UCSD-AML1 (cell line): Measurements from ENCODE around the gene MAPK4.
"Not testable (repeated sequence)": the region's sequence is repeated elsewhere in the genome, so short reads cannot be mapped to it uniquely, and the experiment has no call there.

ENCODE experiments used
- DNase-seq: peaks from one replicate; lab custom pipeline; 2025; ENCODE audit not compliant: unreplicated experiment; lab: John Stamatoyannopoulos, UW

The MAPK4 gene

GRCh38 chr18:50749421-50749820 lies 189.5 kb downstream of the MAPK4 start:
- no peak for DNase-seq

- no peak for DNase-seq
Measured at GRCh38 chr18:50749945-50750344, 190.1 kb downstream of the MAPK4 start.

GRCh38 chr18:50750546-50750945 lies 190.7 kb downstream of the MAPK4 start:
- no peak for DNase-seq

GRCh38 chr18:50751490-50751889 lies 191.6 kb downstream of the MAPK4 start:
- DNase-seq: no peak

GRCh38 chr18:50751947-50752346 lies 192.1 kb downstream of the MAPK4 start:
- DNase-seq: no peak

- no peak for DNase-seq
Measured at GRCh38 chr18:50753311-50753710, 193.4 kb downstream of the MAPK4 start.

- no peak for DNase-seq
Measured at GRCh38 chr18:50754297-50754696, 194.4 kb downstream of the MAPK4 start.

GRCh38 chr18:50757358-50757757 lies 197.5 kb downstream of the MAPK4 start:
- DNase-seq: no peak

GRCh38 chr18:50769463-50769862 lies 209.6 kb downstream of the MAPK4 start:
- no peak for DNase-seq

GRCh38 chr18:50775207-50775606 lies 215.3 kb downstream of the MAPK4 start:
- DNase-seq: no peak

- no peak for DNase-seq
Measured at GRCh38 chr18:50775726-50776125, 215.8 kb downstream of the MAPK4 start.

- DNase-seq: no peak
Measured at GRCh38 chr18:50776383-50776782, 216.5 kb downstream of the MAPK4 start.

GRCh38 chr18:50779021-50779420 lies 219.1 kb downstream of the MAPK4 start:
- DNase-seq: not testable (repeated sequence)
